OCI-LY1 (cell line): Measurements from ENCODE around the gene CDCA3.
A peak's percentile ranks its signal among the peaks of the same experiment; 100 is the strongest.
"Not testable (repeated sequence)": the region's sequence is repeated elsewhere in the genome, so short reads cannot be mapped to it uniquely, and the experiment has no call there.

Experiments
- H2AFZ ChIP-seq: fragments of 200-600 bp; sonication (generic), shearing (Covaris generic); 2 replicates; pipeline ENCODE4 v1.6.0; 2014; ENCODE audit warnings: antibody characterized with exemption, mild to moderate bottlenecking, low read length
- H3F3A ChIP-seq: fragments of 200-600 bp; sonication (generic), shearing (Covaris generic); 2 replicates; pipeline ENCODE4 v1.6.0; 2014; ENCODE audit warnings: mild to moderate bottlenecking, antibody characterized with exemption, low read length, moderate library complexity; ENCODE audit not compliant: insufficient read depth
- H3K27ac ChIP-seq: fragments of 200-600 bp; sonication (generic); 2 replicates; pipeline ENCODE4 v1.5.1; 2014; ENCODE audit warnings: low read length, mixed run types, mild to moderate bottlenecking, low read depth; ENCODE audit not compliant: poor library complexity, severe bottlenecking
- H3K27me3 ChIP-seq: fragments of 200-600 bp; sonication (generic); 2 replicates; pipeline ENCODE4 v1.6.0; 2014; ENCODE audit warnings: antibody characterized with exemption, mild to moderate bottlenecking, low read length, moderate library complexity; ENCODE audit not compliant: insufficient read depth
- H3K36me3 ChIP-seq: fragments of 200-600 bp; sonication (generic); 2 replicates; pipeline ENCODE4 v1.6.1; 2014; ENCODE audit warnings: mild to moderate bottlenecking, antibody characterized with exemption, low read length, moderate library complexity, mixed read lengths; ENCODE audit not compliant: insufficient read depth
- H3K4me1 ChIP-seq: fragments of 200-600 bp; sonication (generic); 2 replicates; pipeline ENCODE4 v1.5.1; 2014; ENCODE audit warnings: mild to moderate bottlenecking, low read length, moderate library complexity; ENCODE audit not compliant: insufficient read depth, severe bottlenecking
- H3K4me2 ChIP-seq: fragments of 200-600 bp; sonication (generic), shearing (Covaris generic); 2 replicates; pipeline ENCODE4 v1.6.1; 2014; ENCODE audit warnings: low read length
- H3K4me3 ChIP-seq: fragments of 200-600 bp; sonication (generic); 2 replicates; pipeline ENCODE4 v1.5.1; 2014; ENCODE audit warnings: low read length, low read depth, mild to moderate bottlenecking, mixed read lengths; ENCODE audit not compliant: poor library complexity, severe bottlenecking
- H3K79me2 ChIP-seq: fragments of 200-600 bp; shearing (Covaris generic); 2 replicates; pipeline ENCODE4 v1.6.1; 2016; ENCODE audit warnings: mixed run types, low read length, mixed read lengths; ENCODE audit not compliant: insufficient read depth
- H3K9ac ChIP-seq: fragments of 200-600 bp; sonication (generic), shearing (Covaris generic); 2 replicates; pipeline ENCODE4 v1.6.1; 2014; ENCODE audit warnings: mild to moderate bottlenecking, low read length, mixed read lengths
- H3K9me2 ChIP-seq: fragments of 200-600 bp; sonication (generic), shearing (Covaris generic); 2 replicates; pipeline ENCODE4 v1.6.1; 2014; ENCODE audit warnings: low read depth, mild to moderate bottlenecking, low read length, mixed read lengths
- H3K9me3 ChIP-seq: fragments of 200-600 bp; shearing (Covaris generic); 2 replicates; pipeline ENCODE4 v1.6.1; 2014; ENCODE audit warnings: low read length, mixed read lengths
- H4K20me1 ChIP-seq: fragments of 200-600 bp; sonication (generic), shearing (Covaris generic); 2 replicates; pipeline ENCODE4 v1.6.0; 2016; ENCODE audit warnings: mild to moderate bottlenecking, low read length; ENCODE audit not compliant: insufficient read depth
- EZH2 ChIP-seq: fragments of 200-600 bp; sonication (generic), shearing (Covaris generic); IDR thresholded peaks from 2 replicates; pipeline ENCODE4 v1.8.0; 2017; ENCODE audit warnings: borderline replicate concordance, mixed run types, mild to moderate bottlenecking, antibody characterized with exemption, low read length, moderate library complexity, mixed read lengths
- TF ChIP-seq, protein P1 (sequence below): fragments of 200-600 bp; sonication (generic), shearing (Covaris generic); IDR thresholded peaks from 2 replicates; pipeline ENCODE4 v1.5.1; 2017; ENCODE audit warnings: mild to moderate bottlenecking, antibody characterized with exemption, low read length, moderate library complexity, mixed read lengths

Gene CDCA3

GRCh38 chr12:6883252-6883651 lies 32.2 kb upstream of the CDCA3 start:
- H3K9me3 ChIP-seq, result no peaks in the 10 kb centered on the region
- no peaks in the 10 kb centered on the region for H3K79me2 ChIP-seq
- peaks cover 17% of the 10 kb centered on the region for H3K36me3 ChIP-seq
- H3K27ac ChIP-seq, result no peak overlapping the region
- H3K4me1 ChIP-seq, result no peaks in the 10 kb centered on the region
- no peaks in the 10 kb centered on the region for H3F3A ChIP-seq
- H2AFZ ChIP-seq, result no peak overlapping the region
- TF ChIP-seq EZH2, result no peak
- TF ChIP-seq, protein P1, sequence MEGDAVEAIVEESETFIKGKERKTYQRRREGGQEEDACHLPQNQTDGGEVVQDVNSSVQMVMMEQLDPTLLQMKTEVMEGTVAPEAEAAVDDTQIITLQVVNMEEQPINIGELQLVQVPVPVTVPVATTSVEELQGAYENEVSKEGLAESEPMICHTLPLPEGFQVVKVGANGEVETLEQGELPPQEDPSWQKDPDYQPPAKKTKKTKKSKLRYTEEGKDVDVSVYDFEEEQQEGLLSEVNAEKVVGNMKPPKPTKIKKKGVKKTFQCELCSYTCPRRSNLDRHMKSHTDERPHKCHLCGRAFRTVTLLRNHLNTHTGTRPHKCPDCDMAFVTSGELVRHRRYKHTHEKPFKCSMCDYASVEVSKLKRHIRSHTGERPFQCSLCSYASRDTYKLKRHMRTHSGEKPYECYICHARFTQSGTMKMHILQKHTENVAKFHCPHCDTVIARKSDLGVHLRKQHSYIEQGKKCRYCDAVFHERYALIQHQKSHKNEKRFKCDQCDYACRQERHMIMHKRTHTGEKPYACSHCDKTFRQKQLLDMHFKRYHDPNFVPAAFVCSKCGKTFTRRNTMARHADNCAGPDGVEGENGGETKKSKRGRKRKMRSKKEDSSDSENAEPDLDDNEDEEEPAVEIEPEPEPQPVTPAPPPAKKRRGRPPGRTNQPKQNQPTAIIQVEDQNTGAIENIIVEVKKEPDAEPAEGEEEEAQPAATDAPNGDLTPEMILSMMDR, result no peak
- H4K20me1 ChIP-seq, result no peaks in the 10 kb centered on the region
- no peak overlapping the region for H3K4me2 ChIP-seq
- no peak overlapping the region for H3K9ac ChIP-seq
- H3K9me2 ChIP-seq, result no peaks in the 10 kb centered on the region
- no peak overlapping the region for H3K4me3 ChIP-seq
- H3K27me3 ChIP-seq, result no peaks in the 10 kb centered on the region

GRCh38 chr12:6879824-6880223 lies 28.7 kb upstream of the CDCA3 start:
- H3K27me3 ChIP-seq, H2AFZ ChIP-seq, H3K4me1 ChIP-seq, H3K79me2 ChIP-seq, H3K4me3 ChIP-seq, H3K4me2 ChIP-seq, H3K27ac ChIP-seq, H3K9me2 ChIP-seq, H3K9ac ChIP-seq, H4K20me1 ChIP-seq, H3K9me3 ChIP-seq, H3F3A ChIP-seq: not testable (repeated sequence)
- H3K36me3 ChIP-seq, result peaks cover 33% of the 10 kb centered on the region

DNA sequence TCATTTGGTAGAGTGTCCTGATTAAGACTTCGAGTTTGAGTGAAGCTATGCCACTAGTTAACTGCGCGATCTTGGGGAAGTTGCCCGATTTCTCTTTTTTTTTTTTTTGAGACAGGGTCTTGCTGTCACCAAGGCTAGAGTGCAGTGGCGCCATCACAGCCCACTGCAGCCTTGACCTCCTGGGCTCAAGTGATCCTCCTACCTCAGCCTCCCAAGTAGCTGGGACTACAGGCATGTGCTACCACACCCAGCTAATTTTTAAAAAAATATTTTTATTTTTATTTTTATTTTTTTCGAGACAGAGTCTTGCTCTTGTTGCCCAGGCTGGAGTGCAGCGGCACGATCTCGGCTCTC lies 22.9 kb upstream of the CDCA3 start:
- Histone ChIP-seq H3K9ac (peak overlapping the region; percentile 65), H3K36me3 (peaks cover 61% of the 10 kb centered on the region), H3K4me1 (peaks cover 45% of the 10 kb centered on the region), H3K4me2 (peak overlapping the region; percentile 93), H3K27ac (peak overlapping the region; percentile 60), H3K4me3 (peak overlapping the region; percentile 83)
- not testable (repeated sequence) for H4K20me1 ChIP-seq, H3K9me2 ChIP-seq, H3K9me3 ChIP-seq, H2AFZ ChIP-seq, H3K79me2 ChIP-seq, H3F3A ChIP-seq, H3K27me3 ChIP-seq

DNA sequence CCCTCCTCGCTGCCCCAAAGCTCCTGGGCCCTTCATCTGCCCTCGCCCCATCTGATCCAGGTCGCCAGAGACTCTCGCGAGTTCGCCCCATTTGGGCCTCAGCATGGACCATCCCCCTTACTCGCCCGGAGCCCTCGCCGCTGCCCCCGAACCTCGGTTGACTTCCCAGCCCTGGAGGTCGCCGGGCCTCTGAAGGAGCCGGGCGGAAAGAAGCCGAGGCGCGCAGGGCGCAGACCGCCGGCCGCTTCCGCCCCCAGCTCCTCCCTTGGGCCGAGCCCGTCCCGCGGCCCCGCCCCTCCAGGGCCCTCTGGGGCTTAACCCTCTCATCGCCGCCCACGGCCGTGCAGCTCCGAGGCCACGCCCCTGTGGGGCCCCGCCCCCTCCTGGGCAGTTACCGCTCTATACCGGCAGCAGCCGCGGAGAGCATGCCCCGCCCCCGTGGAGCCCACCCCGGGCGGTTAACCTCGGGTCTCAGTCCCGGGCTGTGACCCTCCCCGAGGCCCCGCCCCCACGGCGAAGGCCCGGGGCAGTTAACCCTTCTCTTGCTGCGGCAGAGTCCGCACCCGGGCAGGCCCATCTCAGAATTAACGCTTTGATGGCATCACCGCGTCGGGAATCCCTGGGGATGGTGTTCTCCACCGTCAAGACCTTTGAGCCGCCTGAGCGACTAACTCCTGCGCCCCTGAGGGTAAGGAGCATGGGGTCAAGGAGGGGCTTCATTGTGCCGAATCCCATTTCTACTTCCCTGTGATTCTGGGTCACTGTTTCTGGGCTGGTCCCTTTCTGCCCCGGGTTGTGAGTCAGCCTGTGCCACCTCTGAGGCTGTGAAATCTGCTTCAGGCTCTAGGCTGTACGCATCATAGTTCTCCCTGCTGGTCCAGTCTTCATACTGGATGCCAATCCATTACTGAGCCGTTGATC lies 22.3 kb upstream of the CDCA3 start, which contains the start of gene SPSB2:
Gene SPSB2 (minus strand): TSS at position 210 of the 921 bp plus-strand sequence. CDS start 402 bp downstream, outside the sequence.
- Histone ChIP-seq H3K4me3 (peak within 1 kb of the TSS; percentile 83), H3K27me3 (no peaks in the 10 kb centered on the region), H3K9me3 (no peaks in the 10 kb centered on the region), H3K9me2 (no peaks in the 10 kb centered on the region), H2AFZ (no peak within 1 kb of the TSS), H3K4me2 (peak within 1 kb of the TSS; percentile 93), H3K27ac (peak within 1 kb of the TSS; percentile 78), H3K9ac (peak within 1 kb of the TSS; percentile 88), H3K79me2 (peaks cover 3% of the 10 kb centered on the region), H3F3A (peaks cover 10% of the 10 kb centered on the region; the same call in 1 of the 2 replicates), H3K36me3 (peaks cover 68% of the 10 kb centered on the region), H4K20me1 (peaks cover 2% of the 10 kb centered on the region; the same call in 1 of the 2 replicates), H3K4me1 (peaks cover 51% of the 10 kb centered on the region)
- TF ChIP-seq, protein P1, result no peak
- TF ChIP-seq EZH2, result no peak
